Neural cell (in vitro differentiated cells): ENCODE data around the gene COL21A1.

Experiments used
- EZH2 ChIP-seq: fragments of 200-600, 300-800 bp; shearing (Covaris generic), sonication (generic); IDR thresholded peaks from 2 replicates; pipeline ENCODE4 v1.6.1; 2014; ENCODE audit warnings: antibody characterized with exemption, low read length, borderline replicate concordance, mild to moderate bottlenecking; ENCODE audit not compliant: insufficient read depth, poor library complexity, severe bottlenecking
- POLR2AphosphoS5 ChIP-seq: IDR thresholded peaks from 2 replicates; pipeline ENCODE4 v1.6.1; 2012
- RAD21 ChIP-seq: fragments of 450-650 bp; conservative IDR thresholded peaks from 2 replicates; pipeline ENCODE4 v1.6.1; 2014; ENCODE audit warnings: antibody characterized with exemption, mild to moderate bottlenecking, moderate library complexity
- SMC3 ChIP-seq: fragments of 450-650 bp; conservative IDR thresholded peaks from 2 replicates; pipeline ENCODE4 v1.6.1; 2014; ENCODE audit warnings: antibody characterized with exemption, mild to moderate bottlenecking, moderate library complexity; ENCODE audit not compliant: poor library complexity
- TAF1 ChIP-seq: IDR thresholded peaks from 2 replicates; pipeline ENCODE4 v1.6.1; 2012; ENCODE audit warnings: low read depth
- TF ChIP-seq, protein P1 (sequence below): fragments of 450-650 bp; IDR thresholded peaks from 2 replicates; pipeline ENCODE4 v1.5.1; 2014; ENCODE audit warnings: antibody characterized with exemption, mild to moderate bottlenecking, moderate library complexity; ENCODE audit not compliant: poor library complexity, severe bottlenecking
- TF ChIP-seq, protein P2 (sequence below): IDR thresholded peaks from 2 replicates; pipeline ENCODE4 v1.6.1; 2012; ENCODE audit warnings: borderline replicate concordance

DNA sequence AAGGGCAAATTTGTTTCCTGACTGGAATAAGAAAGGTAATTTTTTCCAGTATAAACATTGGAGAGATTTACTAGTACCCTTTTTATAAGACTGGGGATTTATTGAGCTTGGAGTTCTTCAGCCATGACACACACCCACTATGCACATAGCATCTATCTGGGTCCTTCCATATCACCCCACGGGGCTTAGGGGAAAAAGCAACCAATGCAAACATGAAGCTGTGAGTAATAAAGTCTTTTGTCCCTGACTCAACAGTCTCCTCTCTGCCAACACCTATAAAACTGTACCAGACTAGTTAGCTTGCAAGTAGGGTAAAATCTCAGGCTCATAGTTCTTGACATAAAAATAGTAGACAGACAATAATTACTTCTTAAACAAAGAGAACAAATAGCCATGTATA, 23.4 kb downstream of the COL21A1 start:
- TF ChIP-seq, protein P1, sequence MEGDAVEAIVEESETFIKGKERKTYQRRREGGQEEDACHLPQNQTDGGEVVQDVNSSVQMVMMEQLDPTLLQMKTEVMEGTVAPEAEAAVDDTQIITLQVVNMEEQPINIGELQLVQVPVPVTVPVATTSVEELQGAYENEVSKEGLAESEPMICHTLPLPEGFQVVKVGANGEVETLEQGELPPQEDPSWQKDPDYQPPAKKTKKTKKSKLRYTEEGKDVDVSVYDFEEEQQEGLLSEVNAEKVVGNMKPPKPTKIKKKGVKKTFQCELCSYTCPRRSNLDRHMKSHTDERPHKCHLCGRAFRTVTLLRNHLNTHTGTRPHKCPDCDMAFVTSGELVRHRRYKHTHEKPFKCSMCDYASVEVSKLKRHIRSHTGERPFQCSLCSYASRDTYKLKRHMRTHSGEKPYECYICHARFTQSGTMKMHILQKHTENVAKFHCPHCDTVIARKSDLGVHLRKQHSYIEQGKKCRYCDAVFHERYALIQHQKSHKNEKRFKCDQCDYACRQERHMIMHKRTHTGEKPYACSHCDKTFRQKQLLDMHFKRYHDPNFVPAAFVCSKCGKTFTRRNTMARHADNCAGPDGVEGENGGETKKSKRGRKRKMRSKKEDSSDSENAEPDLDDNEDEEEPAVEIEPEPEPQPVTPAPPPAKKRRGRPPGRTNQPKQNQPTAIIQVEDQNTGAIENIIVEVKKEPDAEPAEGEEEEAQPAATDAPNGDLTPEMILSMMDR = no peak
- TF ChIP-seq EZH2 (no peak), TAF1 (no peak), RAD21 (no peak), POLR2AphosphoS5 (no peak), SMC3 (no peak)
- TF ChIP-seq, protein P2, sequence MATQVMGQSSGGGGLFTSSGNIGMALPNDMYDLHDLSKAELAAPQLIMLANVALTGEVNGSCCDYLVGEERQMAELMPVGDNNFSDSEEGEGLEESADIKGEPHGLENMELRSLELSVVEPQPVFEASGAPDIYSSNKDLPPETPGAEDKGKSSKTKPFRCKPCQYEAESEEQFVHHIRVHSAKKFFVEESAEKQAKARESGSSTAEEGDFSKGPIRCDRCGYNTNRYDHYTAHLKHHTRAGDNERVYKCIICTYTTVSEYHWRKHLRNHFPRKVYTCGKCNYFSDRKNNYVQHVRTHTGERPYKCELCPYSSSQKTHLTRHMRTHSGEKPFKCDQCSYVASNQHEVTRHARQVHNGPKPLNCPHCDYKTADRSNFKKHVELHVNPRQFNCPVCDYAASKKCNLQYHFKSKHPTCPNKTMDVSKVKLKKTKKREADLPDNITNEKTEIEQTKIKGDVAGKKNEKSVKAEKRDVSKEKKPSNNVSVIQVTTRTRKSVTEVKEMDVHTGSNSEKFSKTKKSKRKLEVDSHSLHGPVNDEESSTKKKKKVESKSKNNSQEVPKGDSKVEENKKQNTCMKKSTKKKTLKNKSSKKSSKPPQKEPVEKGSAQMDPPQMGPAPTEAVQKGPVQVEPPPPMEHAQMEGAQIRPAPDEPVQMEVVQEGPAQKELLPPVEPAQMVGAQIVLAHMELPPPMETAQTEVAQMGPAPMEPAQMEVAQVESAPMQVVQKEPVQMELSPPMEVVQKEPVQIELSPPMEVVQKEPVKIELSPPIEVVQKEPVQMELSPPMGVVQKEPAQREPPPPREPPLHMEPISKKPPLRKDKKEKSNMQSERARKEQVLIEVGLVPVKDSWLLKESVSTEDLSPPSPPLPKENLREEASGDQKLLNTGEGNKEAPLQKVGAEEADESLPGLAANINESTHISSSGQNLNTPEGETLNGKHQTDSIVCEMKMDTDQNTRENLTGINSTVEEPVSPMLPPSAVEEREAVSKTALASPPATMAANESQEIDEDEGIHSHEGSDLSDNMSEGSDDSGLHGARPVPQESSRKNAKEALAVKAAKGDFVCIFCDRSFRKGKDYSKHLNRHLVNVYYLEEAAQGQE = no peak
